ENCODE data around the gene ITGA5.
A peak's percentile ranks its signal among the peaks of the same experiment; 100 is the strongest.

The ITGA5 gene

GRCh38 chr12:54409267-54409666, 9.8 kb downstream of the ITGA5 start:
- no peak for DNase-seq

- no peak for DNase-seq
These were observed 11.7 kb downstream of the ITGA5 start for GRCh38 chr12:54407183-54407905.

GRCh38 chr12:54405573-54405972, 13.5 kb downstream of the ITGA5 start:
- no peak for DNase-seq

GRCh38 chr12:54405106-54405505, 14.0 kb downstream of the ITGA5 start:
- DNase-seq: no peak

GRCh38 chr12:54404061-54405004, 14.7 kb downstream of the ITGA5 start:
- DNase-seq: peak; percentile 85

- peak; percentile 37 for DNase-seq
These were observed 17.9 kb downstream of the ITGA5 start for GRCh38 chr12:54401119-54401518.

- peak; percentile 88 for DNase-seq
These were observed 19.9 kb downstream of the ITGA5 start for GRCh38 chr12:54398995-54399793.

GRCh38 chr12:54398218-54398617, 20.8 kb downstream of the ITGA5 start:
- no peak for DNase-seq

- no peak for DNase-seq
These were observed 21.9 kb downstream of the ITGA5 start for GRCh38 chr12:54397157-54397556.

- DNase-seq: no peak
These were observed 23.5 kb downstream of the ITGA5 start for GRCh38 chr12:54395545-54395944.

- DNase-seq: no peak
These were observed 24.1 kb downstream of the ITGA5 start for GRCh38 chr12:54394986-54395385.

GRCh38 chr12:54394281-54394719, 24.8 kb downstream of the ITGA5 start:
- DNase-seq: peak; percentile 93

- no peak for DNase-seq
These were observed 25.3 kb downstream of the ITGA5 start for GRCh38 chr12:54393743-54394142.

GRCh38 chr12:54393207-54393609, 25.9 kb downstream of the ITGA5 start:
- peak; percentile 91 for DNase-seq

GRCh38 chr12:54392485-54393206, 26.4 kb downstream of the ITGA5 start:
- DNase-seq: no peak

- peak; percentile 90 for DNase-seq
These were observed 28.2 kb downstream of the ITGA5 start for GRCh38 chr12:54390668-54391551.

GRCh38 chr12:54390176-54390667, 28.8 kb downstream of the ITGA5 start:
- DNase-seq: peak; percentile 46

- DNase-seq: no peak
These were observed 29.4 kb downstream of the ITGA5 start for GRCh38 chr12:54389607-54390175.

GRCh38 chr12:54389134-54389508, 29.9 kb downstream of the ITGA5 start:
- DNase-seq: peak; percentile 42

- DNase-seq: no peak
These were observed 30.6 kb downstream of the ITGA5 start for GRCh38 chr12:54388237-54389133.
